Measurements from ENCODE around the gene STARD13. TPM values are rescaled to one million over a fixed set of nuclear protein-coding genes. Genes with fewer than 3 reads are reported as not detected.

STARD13 gene
- total RNA-seq, 1 experiment from 2014 or later: 2.1 TPM

DNA sequence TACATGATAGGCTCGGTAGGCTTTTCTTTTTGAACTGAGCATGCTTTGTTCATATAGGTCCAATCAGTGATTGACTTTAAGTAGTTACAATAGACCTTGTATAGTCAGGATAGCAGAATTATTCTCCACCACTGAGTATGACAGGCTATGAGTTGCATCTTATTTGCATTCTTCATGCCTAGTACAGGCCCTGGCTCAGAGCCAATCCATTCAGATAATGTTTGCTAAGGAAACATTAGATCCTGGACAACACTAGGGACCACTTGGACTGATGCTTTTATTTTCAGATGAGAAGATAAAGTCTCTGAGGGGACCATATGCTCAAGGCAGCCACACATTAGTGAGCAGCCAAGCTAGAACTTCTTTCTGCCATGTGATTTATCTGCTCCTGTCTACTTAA lies 135.4 kb downstream of the STARD13 start:
- Mint-ChIP-seq H3K9me3 (no peaks in the 10 kb centered on the region), H3K27ac (no peak overlapping the region), H3K4me1 (peaks cover 0 to 2% of the 10 kb centered on the region in 2 experiments; a peak in 1 of 4 replicates), H3K36me3 (ENCODE audit: insufficient read depth in 1 of 3, low read depth in 3 of 3) (no peaks in the 10 kb centered on the region), H3K4me3 (no peak overlapping the region), H3K27me3 (ENCODE audit: low read depth) (no peaks in the 10 kb centered on the region)
- H4K5ac ChIP-seq (ENCODE audit: insufficient read length, low read depth, low read length): no peak overlapping the region
- no peak overlapping the region for H3K18ac ChIP-seq (ENCODE audit: insufficient read length, low read depth, low read length)
- no peak overlapping the region for H3K56ac ChIP-seq (ENCODE audit: insufficient read length, low read depth, low read length)
- WGBS (ENCODE audit: extremely low coverage, insufficient read length, low lambda C conversion rate): no CpG with 5 or more reads among the region's 1 CpG
- H2BK20ac ChIP-seq (ENCODE audit: low read depth, low read length, poor library complexity, severe bottlenecking): no peak overlapping the region
- DNase-seq: no peak
- H3K27ac ChIP-seq (ENCODE audit: insufficient read length, low read depth, low read length): no peak overlapping the region
- H4K8ac ChIP-seq (replicated peaks; ENCODE audit: insufficient read length, low read depth, low read length): no peak overlapping the region
- no peak overlapping the region for H3K23ac ChIP-seq (ENCODE audit: insufficient read length, low read depth, low read length)
- H2BK5ac ChIP-seq (ENCODE audit: insufficient read length, low read length): no peak overlapping the region
- no peak overlapping the region for H2BK120ac ChIP-seq (ENCODE audit: low read depth, low read length, poor library complexity, severe bottlenecking)
- no peak overlapping the region for H4K91ac ChIP-seq (ENCODE audit: insufficient read length, low read depth, low read length)
- H3K14ac ChIP-seq (ENCODE audit: insufficient read depth, low read length): no peak overlapping the region
- no peaks in the 10 kb centered on the region for H3K79me2 ChIP-seq (ENCODE audit: insufficient read depth, low read length)
- no peak overlapping the region for H2BK12ac ChIP-seq (ENCODE audit: insufficient read length, low read depth, low read length)
- no peak overlapping the region for H3K9ac ChIP-seq (ENCODE audit: extremely low read depth, insufficient read length, low read length)
- no peaks in the 10 kb centered on the region for H3K27me3 ChIP-seq (ENCODE audit: insufficient read depth, low read length)
- no peak overlapping the region for H3T11ph ChIP-seq (ENCODE audit: low read length)
- H3K4me1 ChIP-seq (ENCODE audit: insufficient read depth, low read length): no peaks in the 10 kb centered on the region
- no peak overlapping the region for H2AFZ ChIP-seq (ENCODE audit: low read length)
- no peak overlapping the region for H2BK15ac ChIP-seq (ENCODE audit: low read depth, low read length)
- H3K4me2 ChIP-seq (ENCODE audit: insufficient read depth, insufficient read length, low read length): no peak overlapping the region
- TF ChIP-seq, protein P1, sequence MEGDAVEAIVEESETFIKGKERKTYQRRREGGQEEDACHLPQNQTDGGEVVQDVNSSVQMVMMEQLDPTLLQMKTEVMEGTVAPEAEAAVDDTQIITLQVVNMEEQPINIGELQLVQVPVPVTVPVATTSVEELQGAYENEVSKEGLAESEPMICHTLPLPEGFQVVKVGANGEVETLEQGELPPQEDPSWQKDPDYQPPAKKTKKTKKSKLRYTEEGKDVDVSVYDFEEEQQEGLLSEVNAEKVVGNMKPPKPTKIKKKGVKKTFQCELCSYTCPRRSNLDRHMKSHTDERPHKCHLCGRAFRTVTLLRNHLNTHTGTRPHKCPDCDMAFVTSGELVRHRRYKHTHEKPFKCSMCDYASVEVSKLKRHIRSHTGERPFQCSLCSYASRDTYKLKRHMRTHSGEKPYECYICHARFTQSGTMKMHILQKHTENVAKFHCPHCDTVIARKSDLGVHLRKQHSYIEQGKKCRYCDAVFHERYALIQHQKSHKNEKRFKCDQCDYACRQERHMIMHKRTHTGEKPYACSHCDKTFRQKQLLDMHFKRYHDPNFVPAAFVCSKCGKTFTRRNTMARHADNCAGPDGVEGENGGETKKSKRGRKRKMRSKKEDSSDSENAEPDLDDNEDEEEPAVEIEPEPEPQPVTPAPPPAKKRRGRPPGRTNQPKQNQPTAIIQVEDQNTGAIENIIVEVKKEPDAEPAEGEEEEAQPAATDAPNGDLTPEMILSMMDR (conservative IDR thresholded peaks at IDR 0.05): no peak
- H4K20me1 ChIP-seq (ENCODE audit: control insufficient read depth, insufficient read depth, insufficient read length): no peaks in the 10 kb centered on the region
- no peaks in the 10 kb centered on the region for H3K23me2 ChIP-seq (ENCODE audit: insufficient read length, low read depth, low read length, poor library complexity, severe bottlenecking)
- H3K4ac ChIP-seq (ENCODE audit: low read depth, low read length): no peak overlapping the region
- no peak overlapping the region for H2AK5ac ChIP-seq (ENCODE audit: insufficient read length, low read length)
- H3K79me1 ChIP-seq (ENCODE audit: insufficient read depth, low read depth, low read length, poor library complexity, severe bottlenecking): no peaks in the 10 kb centered on the region
- no peaks in the 10 kb centered on the region for H3K9me3 ChIP-seq (ENCODE audit: control insufficient read depth, low read depth, low read length)

Measured in H9 (cell line).